Natural killer cell (primary cell): ENCODE data around the gene PDE11A. TPM values are rescaled to one million over a fixed set of nuclear protein-coding genes. Genes with fewer than 3 reads are reported as not detected.

Experiments used
- ATAC-seq, 3 donors: fragments of 150-1000 bp in 2 of 3; fragments of 200-7000 bp in 1 of 3; cut with Tn5 transposase; 1 replicate in 1 of 3; 2 replicates in 2 of 3; pipeline ENCODE4 v1.10.0; 2021; ENCODE audit warnings: mild to moderate bottlenecking in 2 of 3, moderate library complexity in 2 of 3
- DNase-seq, 2 donors: peaks; one replicate each; pipeline versions ENCODE4 v3.0.0 to v3.0.0-alpha.2; 2013 to 2021; ENCODE audit warnings: mixed read lengths in 1 of 2
- H3K27ac ChIP-seq: one replicate; pipeline ENCODE4 v1.5.1; 2013; ENCODE audit warnings: mild to moderate bottlenecking, low read length
- H3K27me3 ChIP-seq: one replicate; pipeline ENCODE4 v1.6.1; 2013; ENCODE audit warnings: low read length; ENCODE audit not compliant: control insufficient read depth, insufficient read depth
- H3K36me3 ChIP-seq: one replicate; pipeline ENCODE4 v1.6.1; 2013; ENCODE audit warnings: low read length; ENCODE audit not compliant: control insufficient read depth, insufficient read depth
- H3K4me1 ChIP-seq: one replicate; pipeline ENCODE4 v1.6.1; 2013; ENCODE audit warnings: low read length; ENCODE audit not compliant: control insufficient read depth, insufficient read depth
- H3K4me3 ChIP-seq: one replicate; pipeline ENCODE4 v1.5.1; 2013; ENCODE audit warnings: low read length
- H3K9me3 ChIP-seq: one replicate; pipeline ENCODE4 v1.6.1; 2013; ENCODE audit warnings: low read length; ENCODE audit not compliant: control insufficient read depth, insufficient read depth
- H3K27ac Mint-ChIP-seq, 2 donors: one replicate each; pipeline ENCODE4 v1.8.0; 2022; ENCODE audit warnings: mild to moderate bottlenecking in 2 of 2, mixed read lengths in 2 of 2, moderate library complexity in 1 of 2
- H3K27me3 Mint-ChIP-seq, 2 donors: one replicate each; pipeline ENCODE4 v1.8.0; 2022; ENCODE audit warnings: low read depth in 2 of 2, mixed read lengths in 2 of 2
- H3K36me3 Mint-ChIP-seq: one replicate; pipeline ENCODE4 v1.8.0; 2022; ENCODE audit warnings: mixed read lengths
- H3K4me1 Mint-ChIP-seq, 2 donors: one replicate each; pipeline ENCODE4 v1.8.0; 2022; ENCODE audit warnings: mixed read lengths in 2 of 2
- H3K4me3 Mint-ChIP-seq: one replicate; pipeline ENCODE4 v1.8.0; 2022; ENCODE audit warnings: mild to moderate bottlenecking, moderate library complexity, mixed read lengths
- H3K9me3 Mint-ChIP-seq, 2 donors: one replicate each; pipeline ENCODE4 v1.8.0; 2022; ENCODE audit warnings: mixed read lengths in 2 of 2
- CTCF ChIP-seq: fragments of 200-600 bp; IDR thresholded peaks from one replicate; pipeline ENCODE4 v1.8.0; 2022; ENCODE audit warnings: antibody characterized with exemption
- WGBS: methylation state at CpG from one replicate; pipeline ENCODE4 v1.1.7; 2013; ENCODE audit warnings: missing lambda C conversion rate; ENCODE audit not compliant: insufficient coverage; 5-methylcytosine and 5-hydroxymethylcytosine counted together
- intact Hi-C: fragments of 100-400 bp; cut with micrococcal nuclease; formaldehyde crosslinking; loops from one replicate; pipeline ENCODE4 v1.14.2; 2022
- total RNA-seq, 4 donors: library from RNA; stranded (reverse); fragments of 120-200 nt in 1 of 4; gene quantifications; one replicate each; pipeline versions ENCODE4 v1.2.3 to v1.2.4, GENCODE V29; 2013 to 2022

PDE11A gene
- total RNA-seq, 3 donors from 2014 or later (not counting 1 experiment from before 2014, with no cell fraction given), result not detected

GRCh38 chr2:177669201-177669600, 403.4 kb downstream of the PDE11A start:
- Mint-ChIP-seq H3K9me3 (no peaks in the 10 kb centered on the region), H3K27me3 (peaks cover 4 to 19% of the 10 kb centered on the region in 2 donors), H3K27ac (no peak overlapping the region), H3K36me3 (no peaks in the 10 kb centered on the region), H3K4me1 (no peaks in the 10 kb centered on the region), H3K4me3 (no peak overlapping the region)
- WGBS, result 71% methylated on average over 2 of the region's 5 CpGs
- Histone ChIP-seq H3K4me1 (no peaks in the 10 kb centered on the region), H3K4me3 (no peak overlapping the region), H3K9me3 (no peaks in the 10 kb centered on the region), H3K27me3 (no peaks in the 10 kb centered on the region), H3K27ac (no peak overlapping the region), H3K36me3 (no peaks in the 10 kb centered on the region)
- TF ChIP-seq CTCF, result no peak
- DNase-seq, result no peak
- no peak for ATAC-seq
- intact Hi-C loops, result no loop called here

GRCh38 chr2:177668617-177669016, 404.0 kb downstream of the PDE11A start:
- Histone ChIP-seq H3K36me3 (no peaks in the 10 kb centered on the region), H3K4me1 (no peaks in the 10 kb centered on the region), H3K27me3 (no peaks in the 10 kb centered on the region), H3K9me3 (no peaks in the 10 kb centered on the region), H3K27ac (no peak overlapping the region), H3K4me3 (no peak overlapping the region)
- H3K27ac Mint-ChIP-seq, result no peak overlapping the region
- TF ChIP-seq CTCF, result no peak
- no peaks in the 10 kb centered on the region for H3K9me3 Mint-ChIP-seq
- no peaks in the 10 kb centered on the region for H3K4me1 Mint-ChIP-seq
- no peak for DNase-seq
- ATAC-seq, result no peak
- WGBS, result 95% methylated on average over 2 of the region's 3 CpGs
- intact Hi-C loops, result no loop called here
- H3K27me3 Mint-ChIP-seq, result peaks cover 3 to 19% of the 10 kb centered on the region in 2 donors
- H3K36me3 Mint-ChIP-seq, result no peaks in the 10 kb centered on the region
- no peak overlapping the region for H3K4me3 Mint-ChIP-seq

GRCh38 chr2:177667626-177668025, 405.0 kb downstream of the PDE11A start:
- DNase-seq, result no peak

More at GRCh38 chr2:177667626-177668025, 405.0 kb downstream of the PDE11A start:
- Histone ChIP-seq H3K4me3 (no peak overlapping the region), H3K4me1 (no peaks in the 10 kb centered on the region), H3K27ac (no peak overlapping the region), H3K27me3 (no peaks in the 10 kb centered on the region), H3K9me3 (no peaks in the 10 kb centered on the region), H3K36me3 (no peaks in the 10 kb centered on the region)
- ATAC-seq, result no peak
- intact Hi-C loops, result no loop called here
- no peak overlapping the region for H3K4me3 Mint-ChIP-seq
- no peak overlapping the region for H3K27ac Mint-ChIP-seq
- H3K4me1 Mint-ChIP-seq, result no peaks in the 10 kb centered on the region
- H3K36me3 Mint-ChIP-seq, result no peaks in the 10 kb centered on the region
- H3K9me3 Mint-ChIP-seq, result no peaks in the 10 kb centered on the region
- TF ChIP-seq CTCF, result no peak
- 0% methylated on average over 1 of the region's 1 CpG for WGBS
- H3K27me3 Mint-ChIP-seq, result peaks cover 0 to 19% of the 10 kb centered on the region in 2 donors
